ENCODE measurements around the gene RPS6KB2. TPM values are rescaled to one million over a fixed set of nuclear protein-coding genes. Genes with fewer than 3 reads are reported as not detected.

Gene RPS6KB2
- total RNA-seq, 1 experiment from 2014 or later: 54.1 TPM

DNA sequence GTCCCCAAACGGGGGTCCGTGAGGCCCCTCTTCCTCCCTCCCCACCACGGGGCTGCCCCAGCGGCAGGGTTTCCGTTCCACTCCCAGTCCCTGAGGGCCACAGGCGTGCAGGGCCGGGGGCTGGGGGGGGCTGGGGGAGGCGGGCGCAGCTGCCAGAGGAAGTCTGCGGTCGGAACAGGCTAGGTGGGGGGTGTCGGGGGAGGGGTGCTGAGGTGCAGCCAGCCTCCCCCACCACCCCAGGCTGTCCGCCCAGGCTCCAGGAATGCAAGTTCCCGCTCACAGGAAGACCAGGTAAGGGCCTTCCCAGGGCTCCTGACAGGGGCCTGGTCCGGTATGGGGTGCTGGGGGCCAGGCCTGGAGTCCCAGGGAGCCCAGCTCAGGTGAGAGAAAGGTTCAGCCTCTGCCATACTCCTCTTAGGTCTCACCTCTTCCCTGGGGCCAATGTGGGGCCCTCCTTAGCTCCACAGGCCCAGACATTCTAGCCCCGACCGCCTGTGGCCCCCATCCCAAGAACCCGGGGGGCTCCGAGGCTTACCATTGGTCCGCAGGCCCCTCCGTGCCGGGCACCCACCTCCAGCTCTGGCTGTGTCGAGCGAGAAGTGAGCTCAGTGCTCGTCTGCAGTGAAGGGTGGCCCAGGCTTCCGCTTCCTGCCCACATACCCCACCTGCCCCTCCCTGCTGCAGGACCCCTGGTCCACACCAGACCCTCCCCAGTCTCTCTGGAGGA is 9.0 kb downstream of the RPS6KB2 start, which contains the start of gene PTPRCAP:
Gene PTPRCAP (minus strand): TSS at position 601 of the 727 bp plus-strand sequence. CDS start 63 bp downstream, at position 538.
- Histone ChIP-seq H3K4me3 (replicated peaks in 1 of 2; ENCODE audit: low read depth in 1 of 2, low read length in 2 of 2) (no peak within 1 kb of the TSS), H3K9me3 (ENCODE audit: control insufficient read depth in 1 of 2, insufficient read depth in 1 of 2, low read depth in 1 of 2, low read length in 2 of 2) (no peaks in the 10 kb centered on the region), H3K27me3 (ENCODE audit: insufficient read depth, low read length) (no peaks in the 10 kb centered on the region), H3K4me2 (ENCODE audit: low read length) (no peak within 1 kb of the TSS), H3K27ac (ENCODE audit: low read depth, low read length) (peak within 1 kb of the TSS; percentile 8; the same call in 1 of the 2 replicates), H4K20me1 (ENCODE audit: insufficient read depth) (no peaks in the 10 kb centered on the region), H3K36me3 (ENCODE audit: control insufficient read depth in 1 of 2, insufficient read depth in 2 of 2, low read length in 2 of 2) (peaks cover 7 to 10% of the 10 kb centered on the region in 2 experiments; a peak in 3 of 4 replicates), H3K9me2 (ENCODE audit: insufficient read depth) (no peaks in the 10 kb centered on the region), H3K79me2 (ENCODE audit: insufficient read depth, low read length) (no peaks in the 10 kb centered on the region), H3K9ac (ENCODE audit: low read length) (no peak within 1 kb of the TSS), H3K4me1 (ENCODE audit: control insufficient read depth in 1 of 2, insufficient read depth in 2 of 2, low read length in 2 of 2) (peaks cover 0 to 20% of the 10 kb centered on the region in 2 experiments; a peak in 3 of 4 replicates), H2AFZ (ENCODE audit: low read depth, low read length, poor library complexity, severe bottlenecking) (no peak within 1 kb of the TSS)
- ATAC-seq: no peak
- DNase-seq (ENCODE audit: low read depth, low spot score): no peak
- POLR2A ChIA-PET: interaction anchor here (0.6 kb wide), 1 partner anchor 9 kb away, joined by 4 read pairs; the partner anchor contains the start of gene RPS6KB2
- CTCF ChIA-PET: no interaction called here
- intact Hi-C loops (cut with micrococcal nuclease): no loop called here
- BruUV-seq (replicated peaks): no TSS peak
- TF ChIP-seq FOSL1 (IDR thresholded peaks at IDR 0.05; ENCODE audit: low read depth) (no peak), EZH2 (IDR thresholded peaks at IDR 0.05) (no peak), CBX3 (IDR thresholded peaks at IDR 0.05; ENCODE audit: low read depth) (no peak)
- RAD21 ChIA-PET (ENCODE audit: low non-redundant PET in 1 of 2, low total read pairs in 2 of 2, uncharacterized antibody in 2 of 2, unreplicated experiment in 2 of 2): no interaction called here

DNA sequence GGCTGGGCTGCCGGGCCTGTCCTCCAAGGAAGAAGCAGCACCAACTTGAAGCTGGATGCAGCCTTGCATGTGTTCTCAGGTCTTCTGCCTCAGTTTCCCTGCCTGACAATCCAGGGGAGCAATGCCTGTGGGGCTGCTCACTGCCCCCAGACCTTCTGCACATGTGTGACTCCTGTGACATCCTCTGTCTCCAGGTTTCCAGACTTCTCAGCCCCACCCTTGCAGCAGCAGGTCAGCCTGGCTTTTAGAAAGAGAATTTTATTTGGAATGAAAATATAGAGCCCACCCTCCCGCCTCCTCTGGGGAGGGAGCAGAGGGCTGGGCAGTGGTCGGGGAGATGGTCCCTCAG is 9.5 kb downstream of the RPS6KB2 start:
- ATAC-seq (no peak), DNase-seq (ENCODE audit: low read depth, low spot score) (no peak)
- H3K9me2 ChIP-seq (ENCODE audit: insufficient read depth): no peaks in the 10 kb centered on the region
- no peak overlapping the region for H3K4me3 ChIP-seq (replicated peaks in 1 of 2; ENCODE audit: low read depth in 1 of 2, low read length in 2 of 2)
- ChIA-PET POLR2A (interaction anchor here (0.6 kb wide), 1 partner anchor 10 kb away, joined by 4 read pairs; the partner anchor contains the start of gene RPS6KB2), CTCF (no interaction called here), RAD21 (ENCODE audit: low non-redundant PET in 1 of 2, low total read pairs in 2 of 2, uncharacterized antibody in 2 of 2, unreplicated experiment in 2 of 2) (no interaction called here)
- TF ChIP-seq SP1 (IDR thresholded peaks at IDR 0.05; ENCODE audit: low read depth): no peak
- TF ChIP-seq POLR2AphosphoS5 (IDR thresholded peaks at IDR 0.05; ENCODE audit: low read depth, low read length): no peak
- TF ChIP-seq, protein P1, sequence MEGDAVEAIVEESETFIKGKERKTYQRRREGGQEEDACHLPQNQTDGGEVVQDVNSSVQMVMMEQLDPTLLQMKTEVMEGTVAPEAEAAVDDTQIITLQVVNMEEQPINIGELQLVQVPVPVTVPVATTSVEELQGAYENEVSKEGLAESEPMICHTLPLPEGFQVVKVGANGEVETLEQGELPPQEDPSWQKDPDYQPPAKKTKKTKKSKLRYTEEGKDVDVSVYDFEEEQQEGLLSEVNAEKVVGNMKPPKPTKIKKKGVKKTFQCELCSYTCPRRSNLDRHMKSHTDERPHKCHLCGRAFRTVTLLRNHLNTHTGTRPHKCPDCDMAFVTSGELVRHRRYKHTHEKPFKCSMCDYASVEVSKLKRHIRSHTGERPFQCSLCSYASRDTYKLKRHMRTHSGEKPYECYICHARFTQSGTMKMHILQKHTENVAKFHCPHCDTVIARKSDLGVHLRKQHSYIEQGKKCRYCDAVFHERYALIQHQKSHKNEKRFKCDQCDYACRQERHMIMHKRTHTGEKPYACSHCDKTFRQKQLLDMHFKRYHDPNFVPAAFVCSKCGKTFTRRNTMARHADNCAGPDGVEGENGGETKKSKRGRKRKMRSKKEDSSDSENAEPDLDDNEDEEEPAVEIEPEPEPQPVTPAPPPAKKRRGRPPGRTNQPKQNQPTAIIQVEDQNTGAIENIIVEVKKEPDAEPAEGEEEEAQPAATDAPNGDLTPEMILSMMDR (IDR thresholded peaks at IDR 0.05 in 2 of 3, conservative IDR thresholded peaks at IDR 0.05 in 1 of 3; ENCODE audit: borderline replicate concordance in 1 of 3, insufficient read depth in 1 of 3, low read depth in 2 of 3, low read length in 2 of 3): no peak
- TF ChIP-seq CBX3 (IDR thresholded peaks at IDR 0.05; ENCODE audit: low read depth): no peak
- no peak for TF ChIP-seq SRF (IDR thresholded peaks at IDR 0.05; ENCODE audit: low read depth)
- TF ChIP-seq EGR1 (IDR thresholded peaks at IDR 0.05; ENCODE audit: low read depth): no peak
- no peak for TF ChIP-seq ELF1 (IDR thresholded peaks at IDR 0.05; ENCODE audit: borderline replicate concordance, low read depth)
- H3K4me2 ChIP-seq (ENCODE audit: low read length): no peak overlapping the region
- no peak overlapping the region for H2AFZ ChIP-seq (ENCODE audit: low read depth, low read length, poor library complexity, severe bottlenecking)
- peaks cover 4% of the 10 kb centered on the region; the same call in 1 of the 2 replicates for H3K79me2 ChIP-seq (ENCODE audit: insufficient read depth, low read length)
- no peaks in the 10 kb centered on the region for H4K20me1 ChIP-seq (ENCODE audit: insufficient read depth)
- no peak overlapping the region; the same call in 1 of the 2 replicates for H3K27ac ChIP-seq (ENCODE audit: low read depth, low read length)
- intact Hi-C loops (cut with micrococcal nuclease): no loop called here
- peaks cover 3 to 26% of the 10 kb centered on the region in 2 experiments; a peak in 3 of 4 replicates for H3K4me1 ChIP-seq (ENCODE audit: control insufficient read depth in 1 of 2, insufficient read depth in 2 of 2, low read length in 2 of 2)
- no peaks in the 10 kb centered on the region for H3K27me3 ChIP-seq (ENCODE audit: insufficient read depth, low read length)
- no peaks in the 10 kb centered on the region for H3K9me3 ChIP-seq (ENCODE audit: control insufficient read depth in 1 of 2, insufficient read depth in 1 of 2, low read depth in 1 of 2, low read length in 2 of 2)
- H3K9ac ChIP-seq (ENCODE audit: low read length): no peak overlapping the region
- H3K36me3 ChIP-seq (ENCODE audit: control insufficient read depth in 1 of 2, insufficient read depth in 2 of 2, low read length in 2 of 2): peaks cover 7 to 9% of the 10 kb centered on the region in 2 experiments; a peak in 3 of 4 replicates
- BruUV-seq (replicated peaks): no TSS peak
